Fibroblast of lung (primary cell): Measurements from ENCODE around the gene CMC2. TPM values are rescaled to one million over a fixed set of nuclear protein-coding genes. Genes with fewer than 3 reads are reported as not detected.

Experiments used
- DNase-seq, 2 donors: peaks; one replicate each; pipeline versions ENCODE4 v3.0.0 to v3.0.0-alpha.2; 2010; ENCODE audit warnings: low read depth in 2 of 2
- H2AFZ ChIP-seq: 2 replicates; pipeline ENCODE4 v1.5.1; 2012; ENCODE audit warnings: low read length, control low read depth, inconsistent platforms
- H3K27ac ChIP-seq: 2 replicates; pipeline ENCODE4 v1.5.1; 2011; ENCODE audit warnings: low read length, control low read depth; ENCODE audit not compliant: insufficient read depth
- H3K27me3 ChIP-seq: 2 replicates; pipeline ENCODE4 v1.5.1; 2011; ENCODE audit warnings: mild to moderate bottlenecking, low read length; ENCODE audit not compliant: control insufficient read depth, insufficient read depth
- H3K36me3 ChIP-seq: 2 replicates; pipeline ENCODE4 v1.5.1; 2011; ENCODE audit warnings: low read length; ENCODE audit not compliant: control insufficient read depth, insufficient read depth
- H3K4me1 ChIP-seq: 2 replicates; pipeline ENCODE4 v1.5.1; 2011; ENCODE audit warnings: low read length; ENCODE audit not compliant: control insufficient read depth, insufficient read depth; ENCODE audit errors: extremely low read depth
- H3K4me2 ChIP-seq: 2 replicates; pipeline ENCODE4 v1.5.1; 2011; ENCODE audit warnings: low read length, control low read depth; ENCODE audit not compliant: insufficient read depth; ENCODE audit errors: extremely low read depth
- H3K4me3 ChIP-seq, 4 experiments: fragments of 200-600 bp in 1 of 4; sonication (generic) in 1 of 4; replicated peaks in 1 of 4; 2 replicates each; pipeline ENCODE4 v1.5.1; 2011 to 2016; ENCODE audit warnings: low read length in 4 of 4, low read depth in 3 of 4, mild to moderate bottlenecking in 3 of 4, control low read depth in 2 of 4, inconsistent platforms in 1 of 4, mixed read lengths in 1 of 4; ENCODE audit not compliant: insufficient read depth in 1 of 4; ENCODE audit errors: control extremely low read depth in 1 of 4
- H3K79me2 ChIP-seq: 2 replicates; pipeline ENCODE4 v1.5.1; 2012; ENCODE audit warnings: mild to moderate bottlenecking, low read length, inconsistent platforms; ENCODE audit not compliant: control insufficient read depth, insufficient read depth
- H3K9ac ChIP-seq: 2 replicates; pipeline ENCODE4 v1.5.1; 2011; ENCODE audit warnings: mild to moderate bottlenecking, low read length, control low read depth; ENCODE audit not compliant: insufficient read depth
- H3K9me3 ChIP-seq: 2 replicates; pipeline ENCODE4 v1.5.1; 2012; ENCODE audit warnings: low read depth, low read length; ENCODE audit not compliant: control insufficient read depth, insufficient read depth
- H4K20me1 ChIP-seq: 2 replicates; pipeline ENCODE4 v1.5.1; 2011; ENCODE audit warnings: low read length; ENCODE audit not compliant: control insufficient read depth, insufficient read depth; ENCODE audit errors: extremely low read depth
- CTCF ChIP-seq, 2 donors: IDR thresholded peaks in 1 of 2; conservative IDR thresholded peaks in 1 of 2; 1 replicate in 1 of 2; 2 replicates in 1 of 2; pipeline ENCODE4 v1.5.1; 2011 to 2012; ENCODE audit warnings: low read length in 2 of 2, control low read depth in 1 of 2, inconsistent platforms in 1 of 2, low read depth in 1 of 2, mild to moderate bottlenecking in 1 of 2
- EZH2 ChIP-seq: IDR thresholded peaks from 2 replicates; pipeline ENCODE4 v1.5.1; 2012; ENCODE audit warnings: low read length, control low read depth, mild to moderate bottlenecking; ENCODE audit errors: missing control alignments
- polyA plus RNA-seq, 2 donors: library from polyadenylated mRNA; depleted of rRNA in 1 of 2; stranded (reverse) in 1 of 2; unstranded in 1 of 2; fragments of >200 nt; gene quantifications; 2 replicates each; pipeline ENCODE4 v1.2.1, GENCODE V29; 2011 to 2012; ENCODE audit warnings: missing spikeins in 1 of 2
- total RNA-seq: library from RNA; depleted of rRNA; stranded (reverse); fragments of >200 nt; gene quantifications from 2 replicates; pipeline ENCODE4 v1.2.1, GENCODE V29; 2014

Gene CMC2
- total and polyA plus RNA-seq, 2 donors (not counting 1 experiment from before 2014, with no cell fraction given) = 70.5 to 77.3 TPM

GRCh38 chr16:80993307-80993706 is 13.4 kb downstream of the CMC2 start:
- H3K9ac ChIP-seq = no peak overlapping the region
- H4K20me1 ChIP-seq = no peaks in the 10 kb centered on the region
- peak overlapping the region; percentile 54 for H3K4me2 ChIP-seq
- peaks cover 1% of the 10 kb centered on the region for H3K36me3 ChIP-seq
- H3K4me1 ChIP-seq = peaks cover 10% of the 10 kb centered on the region
- H3K79me2 ChIP-seq = peaks cover 68% of the 10 kb centered on the region
- peak overlapping the region in 3 of 4 experiments; percentile 11 to 49 (median 15) for H3K4me3 ChIP-seq
- no peak for TF ChIP-seq EZH2
- TF ChIP-seq CTCF (conservative IDR thresholded peaks at IDR 0.05 in 1 of 2, IDR thresholded peaks at IDR 0.05 in 1 of 2; ENCODE audit: low read depth in 1 of 2, low read length in 2 of 2) = no peak
- no peak overlapping the region for H2AFZ ChIP-seq
- H3K27me3 ChIP-seq = no peaks in the 10 kb centered on the region
- H3K9me3 ChIP-seq = no peaks in the 10 kb centered on the region
- DNase-seq = peak; percentile 81 to 98
- peak overlapping the region; percentile 62 for H3K27ac ChIP-seq

- Histone ChIP-seq H3K4me1 (peaks cover 10% of the 10 kb centered on the region), H3K36me3 (peaks cover 1% of the 10 kb centered on the region), H3K9ac (no peak overlapping the region), H4K20me1 (no peaks in the 10 kb centered on the region), H3K27me3 (no peaks in the 10 kb centered on the region), H3K9me3 (no peaks in the 10 kb centered on the region), H3K27ac (peak overlapping the region; percentile 62), H2AFZ (no peak overlapping the region), H3K4me2 (peak overlapping the region; percentile 54), H3K4me3 (peak overlapping the region in 2 of 4 experiments; percentile 11 to 49), H3K79me2 (peaks cover 63% of the 10 kb centered on the region)
- TF ChIP-seq EZH2 (no peak), CTCF (conservative IDR thresholded peaks at IDR 0.05 in 1 of 2, IDR thresholded peaks at IDR 0.05 in 1 of 2; ENCODE audit: low read depth in 1 of 2, low read length in 2 of 2) (no peak)
- DNase-seq = no peak
These were observed 13.9 kb downstream of the CMC2 start for GRCh38 chr16:80992676-80993293.

- Histone ChIP-seq H3K9ac (no peak overlapping the region), H3K4me1 (peaks cover 10% of the 10 kb centered on the region), H4K20me1 (no peaks in the 10 kb centered on the region), H3K4me2 (no peak overlapping the region), H3K79me2 (peaks cover 56% of the 10 kb centered on the region), H3K4me3 (no peak overlapping the region), H3K36me3 (peaks cover 1% of the 10 kb centered on the region), H3K9me3 (no peaks in the 10 kb centered on the region), H2AFZ (no peak overlapping the region), H3K27ac (no peak overlapping the region), H3K27me3 (no peaks in the 10 kb centered on the region)
- DNase-seq = no peak
- no peak for TF ChIP-seq CTCF (conservative IDR thresholded peaks at IDR 0.05 in 1 of 2, IDR thresholded peaks at IDR 0.05 in 1 of 2; ENCODE audit: low read depth in 1 of 2, low read length in 2 of 2)
These were observed 14.8 kb downstream of the CMC2 start for GRCh38 chr16:80991792-80992430.
